ENCODE data around the gene PUS3.

GRCh38 chr11:125903711-125904659, 979 bp upstream of the PUS3 start, which contains the start of gene DDX25:
- no peak for TF ChIP-seq CTCF (conservative IDR thresholded peaks at IDR 0.05)
- no peak for TF ChIP-seq EZH2 (IDR thresholded peaks at IDR 0.05; ENCODE audit: low read depth)
